Sigmoid colon (tissue), 4 donors: Measurements from ENCODE around the gene EDEM2.

Experiments used
- CTCF ChIP-seq, 4 experiments: fragments of 450-650 bp in 3 of 4; fragments of 200-600 bp in 1 of 4; IDR thresholded peaks; one replicate each; pipeline ENCODE4 v1.5.1; 2016 to 2019; ENCODE audit warnings: antibody characterized with exemption in 4 of 4, mild to moderate bottlenecking in 3 of 4, moderate library complexity in 2 of 4
- EP300 ChIP-seq, 4 donors: sonication (generic); formaldehyde crosslinking; IDR thresholded peaks; one replicate each; pipeline ENCODE4 v1.6.1; 2017; ENCODE audit warnings: antibody characterized with exemption in 4 of 4
- POLR2A ChIP-seq, 2 donors: fragments of 450-650 bp; IDR thresholded peaks; one replicate each; pipeline ENCODE4 v1.6.1; 2016; ENCODE audit warnings: antibody characterized with exemption in 2 of 2, mild to moderate bottlenecking in 2 of 2, moderate library complexity in 2 of 2
- POLR2AphosphoS5 ChIP-seq, 4 donors: sonication (generic); formaldehyde crosslinking; IDR thresholded peaks; one replicate each; pipeline ENCODE4 v1.6.1; 2017; ENCODE audit warnings: antibody characterized with exemption in 4 of 4

GRCh38 chr20:35173576-35174192, 26.5 kb upstream of the EDEM2 start:
- TF ChIP-seq CTCF (IDR thresholded peaks at IDR 0.05) (no peak), POLR2A (IDR thresholded peaks at IDR 0.05) (no peak), EP300 (IDR thresholded peaks at IDR 0.05) (no peak), POLR2AphosphoS5 (IDR thresholded peaks at IDR 0.05) (no peak)
